ENCODE data around the gene CDC34.
A peak's percentile ranks its signal among the peaks of the same experiment; 100 is the strongest.

CDC34 gene

DNA sequence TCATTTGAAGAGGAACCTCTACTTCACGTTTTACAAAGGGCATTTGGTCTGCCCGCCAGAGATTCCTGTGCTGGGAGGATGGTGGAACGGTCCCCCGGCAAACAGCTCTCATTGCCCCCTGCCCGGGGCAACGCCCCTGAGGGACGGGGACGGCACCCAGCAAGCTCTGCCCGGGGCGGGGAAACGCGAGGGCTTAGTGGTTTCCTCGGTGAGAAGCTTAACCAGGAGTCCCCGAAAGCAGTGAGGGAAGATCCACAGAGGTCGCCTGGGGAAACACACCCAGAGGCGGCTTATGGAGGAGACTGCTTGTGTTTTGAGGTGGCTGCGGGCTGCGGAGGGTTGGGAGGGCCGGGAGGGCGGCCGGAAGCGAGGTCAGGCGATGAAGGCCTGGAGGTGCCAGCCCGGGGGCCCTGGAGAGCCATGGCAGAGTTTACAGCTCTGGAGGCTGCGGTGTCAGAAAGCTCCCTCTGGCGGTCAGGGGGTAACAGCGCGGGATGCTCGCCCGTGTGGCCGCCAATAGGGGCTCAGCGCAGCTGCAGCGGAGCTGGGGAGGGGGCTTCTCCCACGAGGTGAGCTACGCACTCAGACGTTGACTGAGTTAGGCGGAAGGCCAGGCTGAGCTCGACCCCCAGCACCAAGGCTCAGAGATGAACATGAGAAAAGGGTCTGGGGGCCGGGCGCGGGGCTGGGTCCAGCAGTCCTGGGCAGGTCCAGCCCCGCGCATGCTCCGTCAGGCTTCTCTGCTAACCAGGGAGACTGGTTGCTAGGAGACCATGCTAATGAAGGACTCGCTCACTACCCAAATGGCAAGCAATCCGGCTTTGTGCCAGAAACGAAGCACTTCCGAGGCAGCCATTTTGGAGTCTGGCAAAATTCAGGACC lies 24.9 kb upstream of the CDC34 start:
- no peak for TF ChIP-seq ZNF274 (IDR thresholded peaks at IDR 0.05; ENCODE audit: low read depth, low read length)
- H3K4me3 ChIP-seq (ENCODE audit: low read length): peak overlapping the region; percentile 86; the same call in 1 of the 2 replicates

DNA sequence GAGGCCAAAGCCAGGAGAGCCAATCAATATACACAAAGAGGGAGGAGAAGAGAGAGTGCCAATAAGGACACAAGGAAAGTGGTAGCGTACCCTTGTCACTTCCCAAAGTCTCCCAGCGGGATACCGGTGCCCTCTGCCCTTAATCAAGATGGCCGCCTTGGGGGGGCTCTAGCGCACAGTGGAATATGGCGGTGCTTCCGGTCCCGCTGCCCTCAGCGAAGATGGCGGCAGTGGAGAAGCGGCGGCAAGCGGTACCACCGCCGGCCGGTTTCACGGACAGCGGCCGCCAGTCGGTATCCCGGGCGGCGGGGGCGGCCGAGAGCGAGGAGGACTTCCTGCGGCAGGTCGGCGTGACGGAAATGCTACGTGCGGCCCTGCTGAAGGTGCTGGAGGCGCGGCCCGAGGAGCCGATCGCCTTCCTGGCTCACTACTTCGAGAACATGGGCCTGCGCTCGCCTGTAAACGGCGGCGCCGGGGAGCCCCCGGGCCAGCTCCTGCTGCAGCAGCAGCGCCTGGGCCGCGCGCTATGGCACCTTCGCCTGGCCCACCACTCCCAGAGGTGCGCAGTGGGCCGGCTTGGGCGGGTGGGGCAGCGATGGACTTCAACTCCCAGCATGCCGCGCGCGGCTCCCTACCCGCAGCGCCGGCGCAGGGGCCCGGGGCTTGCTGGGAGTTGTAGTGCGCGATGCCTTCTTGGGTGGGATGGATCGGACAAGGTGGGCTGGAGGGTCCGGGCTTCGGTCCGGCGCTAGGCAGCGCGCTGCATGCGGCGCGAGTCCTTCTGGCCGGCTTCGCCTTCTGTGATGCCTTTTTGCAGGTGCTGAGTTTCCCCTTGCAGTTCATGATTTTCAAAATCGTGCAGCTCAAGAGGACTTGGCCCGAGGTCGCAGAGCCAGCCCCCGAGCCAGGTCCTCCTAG lies 24.0 kb upstream of the CDC34 start, which contains the start of gene TPGS1:
TPGS1 (plus strand) TSS at position 212 of the 918 bp plus-strand sequence; CDS start at position 222, 10 bp downstream.
- H3K4me3 ChIP-seq (ENCODE audit: low read length): peak within 1 kb of the TSS; percentile 86
- TF ChIP-seq ZNF274 (IDR thresholded peaks at IDR 0.05; ENCODE audit: low read depth, low read length): no peak

DNA sequence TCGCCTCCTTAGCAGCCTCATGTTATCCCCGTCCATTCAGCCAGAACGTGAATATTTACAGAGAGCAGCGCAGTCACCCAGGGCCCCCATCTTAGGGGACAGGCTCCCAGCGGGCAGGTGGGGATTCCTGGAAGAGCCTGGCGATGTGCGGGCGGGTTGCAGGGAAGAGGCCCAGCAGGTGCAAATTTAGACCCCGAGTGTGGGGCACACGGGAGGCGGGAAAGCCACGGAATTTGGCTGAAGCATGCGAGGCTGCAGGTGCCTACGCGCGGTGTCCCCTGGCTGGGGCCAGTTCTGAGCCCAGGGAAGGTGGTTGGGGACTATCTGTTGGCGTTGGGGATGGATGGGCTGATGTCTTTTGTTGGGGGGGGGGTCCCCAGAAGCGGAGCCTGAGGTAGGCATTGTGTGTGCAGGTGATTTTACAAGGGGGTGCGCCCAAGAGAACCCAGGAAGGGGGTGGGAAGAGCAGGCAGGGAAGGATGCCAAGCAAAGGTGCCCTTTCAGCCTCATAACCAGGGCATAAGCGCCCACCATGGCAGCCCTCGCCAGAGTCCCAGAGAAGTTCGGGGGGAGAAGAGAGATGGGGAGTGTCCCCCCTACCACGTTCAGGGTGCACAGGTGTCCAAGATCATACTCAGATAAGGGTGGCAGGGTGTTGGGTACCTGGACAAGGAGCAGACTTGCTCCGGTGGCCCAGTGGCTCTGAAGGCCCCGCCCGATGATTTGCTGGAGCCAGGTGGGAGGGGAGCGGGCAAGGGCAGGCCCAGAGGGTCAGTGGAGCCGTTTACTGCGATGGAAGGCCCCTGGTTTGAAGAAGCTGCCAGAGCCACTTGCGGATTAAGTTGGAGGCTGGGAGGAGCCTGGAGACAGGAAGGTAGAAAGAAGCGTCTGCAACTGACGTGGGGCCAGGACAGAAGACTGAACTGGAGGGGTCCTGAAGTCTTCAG lies 23.1 kb upstream of the CDC34 start:
- H3K4me3 ChIP-seq (ENCODE audit: low read length): peak overlapping the region; percentile 86
- TF ChIP-seq ZNF274 (IDR thresholded peaks at IDR 0.05; ENCODE audit: low read depth, low read length): no peak

- peak overlapping the region; percentile 4; the same call in 1 of the 2 replicates for H3K4me3 ChIP-seq (ENCODE audit: low read length)
- TF ChIP-seq ZNF274 (IDR thresholded peaks at IDR 0.05; ENCODE audit: low read depth, low read length): no peak
Measured at GRCh38 chr19:510606-511100, 20.9 kb upstream of the CDC34 start.

DNA sequence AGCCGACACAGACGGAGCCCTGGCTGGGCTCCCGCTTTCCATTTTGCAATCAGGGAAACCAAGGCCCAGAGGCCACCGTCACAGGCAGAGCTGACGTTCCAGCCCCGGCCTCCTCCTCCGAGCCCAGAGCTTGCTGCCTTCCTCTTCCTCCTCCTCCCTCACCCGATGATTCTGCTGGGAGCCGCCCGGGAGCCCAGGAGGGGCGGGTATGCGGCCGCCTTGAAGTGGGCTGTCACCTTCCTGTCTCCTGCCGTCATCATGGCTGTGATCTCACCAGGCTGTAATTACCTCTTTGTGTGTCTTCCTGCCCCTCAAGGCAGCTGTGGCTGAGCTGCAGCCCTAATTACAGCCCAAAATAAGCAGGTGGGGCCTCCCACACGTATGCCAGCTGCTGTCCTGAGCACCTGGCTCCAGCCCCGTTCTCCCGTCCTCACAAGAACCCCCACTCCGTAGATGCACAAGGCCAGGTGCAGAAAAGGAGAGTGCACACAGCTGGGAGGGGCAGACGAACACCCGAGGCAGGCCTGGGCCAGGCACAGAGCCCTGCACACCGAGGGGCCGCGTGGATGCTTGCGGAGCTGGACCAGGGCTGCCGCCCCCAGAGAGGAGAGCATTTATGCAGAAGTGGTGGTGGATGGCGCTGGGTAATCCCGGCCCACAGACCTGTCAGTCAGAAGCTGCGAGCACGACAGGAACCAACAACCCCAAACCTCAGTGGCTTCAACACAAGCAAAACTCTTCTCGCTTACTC lies 20.3 kb upstream of the CDC34 start:
- peak overlapping the region; percentile 4; the same call in 1 of the 2 replicates for H3K4me3 ChIP-seq (ENCODE audit: low read length)
- TF ChIP-seq ZNF274 (IDR thresholded peaks at IDR 0.05; ENCODE audit: low read depth, low read length): no peak

DNA sequence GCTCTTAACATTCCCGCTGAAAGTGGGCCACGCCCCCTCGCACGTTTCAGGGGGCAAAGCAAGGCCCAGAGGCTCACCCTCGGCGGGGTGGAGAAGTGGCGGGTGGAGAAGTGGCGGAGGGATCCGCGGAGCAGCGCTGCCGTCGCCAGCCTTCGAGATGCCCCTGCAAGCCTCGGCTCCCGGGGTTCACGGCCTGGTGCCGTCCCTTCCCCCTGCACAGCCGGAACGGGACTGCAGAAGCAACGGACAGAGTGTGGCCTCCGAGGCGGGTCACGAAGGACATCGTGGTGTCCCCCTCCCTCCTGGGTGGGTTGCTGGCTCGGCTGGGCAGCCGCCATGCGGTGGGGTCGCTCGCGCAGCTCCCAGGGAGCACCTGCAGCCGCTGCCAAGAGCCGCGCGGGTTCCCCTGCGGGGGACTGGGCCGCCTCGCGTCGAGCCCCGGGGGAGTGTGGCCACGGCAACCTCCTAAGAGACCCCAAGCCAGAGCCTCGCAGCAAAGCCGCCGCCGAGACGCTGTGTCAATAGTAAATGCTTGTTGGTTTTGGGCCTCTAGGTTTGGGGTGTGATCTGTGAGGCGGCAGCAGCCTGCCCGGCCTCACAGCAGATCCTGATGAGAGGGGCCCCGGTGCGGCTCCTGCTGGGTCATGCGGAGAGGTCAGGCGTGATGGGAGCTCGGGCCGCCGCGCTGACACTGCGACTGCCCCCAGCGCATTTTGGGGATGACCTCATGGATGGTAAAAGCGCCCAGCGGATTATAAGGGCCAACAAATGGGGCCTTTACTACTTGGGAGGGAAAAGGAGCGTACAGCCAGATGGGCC lies 18.8 kb upstream of the CDC34 start:
- no peak for TF ChIP-seq ZNF274 (IDR thresholded peaks at IDR 0.05; ENCODE audit: low read depth, low read length)
- no peak overlapping the region for H3K4me3 ChIP-seq (ENCODE audit: low read length)

- TF ChIP-seq ZNF274 (IDR thresholded peaks at IDR 0.05; ENCODE audit: low read depth, low read length): no peak
- H3K4me3 ChIP-seq (ENCODE audit: low read length): no peak overlapping the region
Measured at GRCh38 chr19:513368-514165, 18.0 kb upstream of the CDC34 start.

- TF ChIP-seq ZNF274 (IDR thresholded peaks at IDR 0.05; ENCODE audit: low read depth, low read length): no peak
- H3K4me3 ChIP-seq (ENCODE audit: low read length): no peak overlapping the region
Measured at GRCh38 chr19:514166-514663, 17.3 kb upstream of the CDC34 start.

DNA sequence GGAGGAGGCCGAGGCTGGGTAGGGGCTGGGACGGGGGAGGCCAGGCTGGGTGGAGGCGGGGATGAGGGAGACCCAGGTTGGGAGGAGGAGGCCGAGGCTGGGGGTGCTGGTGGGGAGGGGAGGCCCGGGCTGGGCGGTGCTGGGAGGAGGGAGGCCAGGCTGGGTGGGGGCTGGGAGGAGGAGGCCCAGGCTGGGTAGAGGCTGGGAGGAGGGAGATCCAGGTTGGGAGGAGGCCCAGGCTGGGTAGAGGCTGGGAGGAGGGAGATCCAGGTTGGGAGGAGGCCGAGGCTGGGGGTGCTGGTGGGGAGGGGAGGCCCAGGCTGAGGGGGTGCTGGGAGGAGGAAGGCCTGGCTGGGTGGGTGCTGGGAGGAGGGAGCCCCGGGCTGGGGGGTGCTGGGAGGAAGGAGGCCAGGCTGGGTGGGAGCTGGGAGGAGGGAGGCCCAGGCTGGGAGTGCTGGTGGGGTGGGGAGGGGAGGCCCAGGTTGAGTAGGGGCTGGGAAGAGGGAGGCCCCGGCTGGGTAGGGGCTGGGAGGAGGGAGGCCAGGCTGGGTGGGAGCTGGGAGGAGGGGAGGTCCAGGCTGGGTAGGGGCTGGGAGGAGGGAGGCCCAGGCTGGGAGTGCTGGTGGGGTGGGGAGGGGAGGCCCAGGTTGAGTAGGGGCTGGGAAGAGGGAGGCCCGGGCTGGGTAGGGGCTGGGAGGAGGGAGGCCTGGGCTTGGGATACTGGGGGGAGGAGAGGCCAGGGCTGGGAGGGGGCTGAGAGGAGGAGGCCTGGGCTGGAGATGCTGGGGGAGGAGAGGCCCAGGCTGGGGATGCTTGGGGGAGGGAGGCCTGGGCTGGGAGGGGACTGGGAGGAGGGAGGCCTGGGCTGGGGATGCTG lies 13.6 kb upstream of the CDC34 start:
- no peak overlapping the region for H3K4me3 ChIP-seq (ENCODE audit: low read length)
- TF ChIP-seq ZNF274 (IDR thresholded peaks at IDR 0.05; ENCODE audit: low read depth, low read length): no peak

- TF ChIP-seq ZNF274 (IDR thresholded peaks at IDR 0.05; ENCODE audit: low read depth, low read length): no peak
- no peak overlapping the region for H3K4me3 ChIP-seq (ENCODE audit: low read length)
Measured at GRCh38 chr19:518598-519231, 12.8 kb upstream of the CDC34 start.
